ENCODE data around the gene AK3.

The AK3 gene

DNA sequence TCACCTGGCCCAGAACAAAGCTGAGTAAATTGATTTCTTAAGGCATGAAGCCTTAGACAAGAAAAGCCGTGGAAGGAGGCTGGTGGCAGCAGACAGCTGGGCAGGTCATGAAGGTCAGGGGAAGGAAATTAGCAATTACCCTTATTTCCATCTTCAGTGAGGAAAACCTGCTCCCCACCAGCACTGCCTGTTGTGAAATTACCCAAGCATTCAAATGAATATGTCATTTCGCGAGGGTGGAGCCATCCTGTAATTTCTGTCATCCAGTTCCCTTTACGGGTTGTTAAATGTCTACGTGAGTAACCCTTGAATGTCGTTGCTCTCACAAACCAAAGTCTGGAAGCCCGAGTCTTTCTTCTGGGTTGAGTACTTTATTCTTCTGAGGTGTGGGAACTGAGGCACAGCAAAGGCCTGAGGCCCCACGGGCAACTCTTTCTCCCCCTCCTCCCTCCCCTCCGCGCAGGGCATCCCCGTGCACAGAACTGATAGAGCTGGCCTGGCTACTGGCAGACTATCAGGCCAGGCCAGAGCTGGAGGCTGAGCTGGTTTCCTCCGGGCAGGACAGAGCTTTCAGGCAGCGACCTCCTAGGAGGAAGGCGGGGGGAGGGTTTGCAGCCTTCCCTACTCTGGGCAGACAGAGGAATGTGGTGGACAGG is 22.0 kb upstream of the AK3 start:
- Histone ChIP-seq H3K27me3 (ENCODE audit: low read length) (no peaks in the 10 kb centered on the region), H3F3A (ENCODE audit: insufficient read depth) (no peaks in the 10 kb centered on the region), H2AFZ (ENCODE audit: low read depth, low read length, severe bottlenecking) (peak overlapping the region; percentile 91), H3K9ac (ENCODE audit: low read length) (peak overlapping the region; percentile 29; the same call in 1 of the 2 replicates), H3K36me3 (ENCODE audit: low read length) (no peaks in the 10 kb centered on the region), H4K20me1 (ENCODE audit: low read depth, low read length) (no peaks in the 10 kb centered on the region), H3K79me2 (ENCODE audit: insufficient read depth, low read length) (no peaks in the 10 kb centered on the region), H3K4me3 (ENCODE audit: insufficient read depth, low read length, poor library complexity, severe bottlenecking) (no peak overlapping the region), H3K9me3 (ENCODE audit: insufficient read depth, low read length) (no peaks in the 10 kb centered on the region), H3K9me2 (replicated peaks; ENCODE audit: insufficient read depth, low read length) (no peaks in the 10 kb centered on the region), H3K27ac (ENCODE audit: low read depth, low read length) (no peak overlapping the region), H3K4me2 (ENCODE audit: low read depth, low read length, poor library complexity, severe bottlenecking) (peak overlapping the region; percentile 58)
- TF ChIP-seq, protein P1, sequence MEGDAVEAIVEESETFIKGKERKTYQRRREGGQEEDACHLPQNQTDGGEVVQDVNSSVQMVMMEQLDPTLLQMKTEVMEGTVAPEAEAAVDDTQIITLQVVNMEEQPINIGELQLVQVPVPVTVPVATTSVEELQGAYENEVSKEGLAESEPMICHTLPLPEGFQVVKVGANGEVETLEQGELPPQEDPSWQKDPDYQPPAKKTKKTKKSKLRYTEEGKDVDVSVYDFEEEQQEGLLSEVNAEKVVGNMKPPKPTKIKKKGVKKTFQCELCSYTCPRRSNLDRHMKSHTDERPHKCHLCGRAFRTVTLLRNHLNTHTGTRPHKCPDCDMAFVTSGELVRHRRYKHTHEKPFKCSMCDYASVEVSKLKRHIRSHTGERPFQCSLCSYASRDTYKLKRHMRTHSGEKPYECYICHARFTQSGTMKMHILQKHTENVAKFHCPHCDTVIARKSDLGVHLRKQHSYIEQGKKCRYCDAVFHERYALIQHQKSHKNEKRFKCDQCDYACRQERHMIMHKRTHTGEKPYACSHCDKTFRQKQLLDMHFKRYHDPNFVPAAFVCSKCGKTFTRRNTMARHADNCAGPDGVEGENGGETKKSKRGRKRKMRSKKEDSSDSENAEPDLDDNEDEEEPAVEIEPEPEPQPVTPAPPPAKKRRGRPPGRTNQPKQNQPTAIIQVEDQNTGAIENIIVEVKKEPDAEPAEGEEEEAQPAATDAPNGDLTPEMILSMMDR (IDR thresholded peaks at IDR 0.05; ENCODE audit: insufficient read depth, low read length, poor library complexity, severe bottlenecking): no peak
- TF ChIP-seq EZH2phosphoT487 (conservative IDR thresholded peaks at IDR 0.05; ENCODE audit: low read length): no peak

DNA sequence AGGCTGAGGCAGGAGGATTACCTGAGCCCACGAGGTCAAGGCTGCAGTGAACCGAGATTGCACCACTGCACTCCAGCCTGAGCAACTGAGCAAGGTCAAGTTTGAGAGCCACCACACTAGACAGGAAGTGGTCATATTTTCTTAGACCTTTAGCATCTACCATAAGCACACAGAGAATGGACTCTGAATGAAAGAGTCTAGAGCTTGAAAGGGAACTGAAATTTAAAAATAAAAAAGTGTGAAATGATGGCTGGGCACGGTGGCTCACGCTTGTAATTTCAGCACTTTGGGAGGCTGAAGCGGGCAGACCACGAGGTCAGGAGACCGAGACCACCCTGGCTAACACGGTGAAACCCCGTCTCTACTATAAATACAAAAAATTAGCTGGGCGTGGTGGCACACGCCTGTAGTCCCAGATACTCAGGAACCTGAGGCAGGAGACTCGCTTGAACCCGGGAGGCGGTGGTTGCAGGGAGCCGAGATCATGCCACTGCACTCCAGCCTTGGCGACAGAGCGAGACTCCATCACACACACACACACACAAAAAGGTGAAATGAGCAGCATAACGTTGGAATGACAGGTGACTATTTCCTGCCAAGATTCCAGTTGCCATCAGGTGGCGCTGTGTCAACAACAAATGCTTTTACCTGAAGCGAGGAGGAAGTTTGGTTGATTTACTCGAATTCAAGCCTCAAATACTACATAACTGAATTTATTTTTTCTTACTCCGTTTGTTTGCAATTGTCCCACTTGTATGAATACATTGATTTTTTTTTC is 21.3 kb upstream of the AK3 start:
- peak overlapping the region; percentile 29; the same call in 1 of the 2 replicates for H3K9ac ChIP-seq (ENCODE audit: low read length)
- H3K36me3 ChIP-seq (ENCODE audit: low read length): no peaks in the 10 kb centered on the region
- peak overlapping the region; percentile 27 for H3K4me3 ChIP-seq (ENCODE audit: insufficient read depth, low read length, poor library complexity, severe bottlenecking)
- TF ChIP-seq EZH2phosphoT487 (conservative IDR thresholded peaks at IDR 0.05; ENCODE audit: low read length): no peak
- TF ChIP-seq, protein P1 (IDR thresholded peaks at IDR 0.05; ENCODE audit: insufficient read depth, low read length, poor library complexity, severe bottlenecking): peak; percentile 79
- no peaks in the 10 kb centered on the region for H4K20me1 ChIP-seq (ENCODE audit: low read depth, low read length)
- no peaks in the 10 kb centered on the region for H3K9me3 ChIP-seq (ENCODE audit: insufficient read depth, low read length)
- H3F3A ChIP-seq (ENCODE audit: insufficient read depth): no peaks in the 10 kb centered on the region
- no peaks in the 10 kb centered on the region for H3K9me2 ChIP-seq (replicated peaks; ENCODE audit: insufficient read depth, low read length)
- H3K27ac ChIP-seq (ENCODE audit: low read depth, low read length): no peak overlapping the region
- H3K27me3 ChIP-seq (ENCODE audit: low read length): no peaks in the 10 kb centered on the region
- H3K79me2 ChIP-seq (ENCODE audit: insufficient read depth, low read length): no peaks in the 10 kb centered on the region
- peak overlapping the region; percentile 91 for H2AFZ ChIP-seq (ENCODE audit: low read depth, low read length, severe bottlenecking)
- H3K4me2 ChIP-seq (ENCODE audit: low read depth, low read length, poor library complexity, severe bottlenecking): peak overlapping the region; percentile 58

DNA sequence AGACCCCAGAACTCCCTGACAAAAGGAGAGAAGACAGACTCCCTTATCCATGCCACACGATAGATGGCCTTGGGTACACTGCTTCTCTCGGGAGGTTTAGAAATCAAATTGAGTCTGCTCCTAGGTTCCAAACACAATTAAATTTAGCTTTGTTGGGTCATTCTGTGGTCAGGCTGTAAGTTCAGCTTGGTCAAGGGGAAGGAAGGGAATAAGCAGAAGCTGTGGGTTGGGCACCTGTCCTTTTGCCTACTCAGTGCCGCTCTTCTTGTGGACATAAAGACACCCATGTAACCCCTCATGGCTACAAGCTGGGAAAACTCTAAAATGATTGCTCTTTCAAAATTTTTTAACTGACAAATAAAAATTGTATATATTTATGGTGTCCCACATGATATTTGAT is 19.1 kb upstream of the AK3 start:
- H2AFZ ChIP-seq (ENCODE audit: low read depth, low read length, severe bottlenecking): no peak overlapping the region
- H3K4me3 ChIP-seq (ENCODE audit: insufficient read depth, low read length, poor library complexity, severe bottlenecking): no peak overlapping the region
- no peak overlapping the region for H3K9ac ChIP-seq (ENCODE audit: low read length)
- TF ChIP-seq, protein P1 (IDR thresholded peaks at IDR 0.05; ENCODE audit: insufficient read depth, low read length, poor library complexity, severe bottlenecking): no peak
- TF ChIP-seq EZH2phosphoT487 (conservative IDR thresholded peaks at IDR 0.05; ENCODE audit: low read length): no peak
- H3K9me2 ChIP-seq (replicated peaks; ENCODE audit: insufficient read depth, low read length): no peaks in the 10 kb centered on the region
- no peaks in the 10 kb centered on the region for H3F3A ChIP-seq (ENCODE audit: insufficient read depth)
- H4K20me1 ChIP-seq (ENCODE audit: low read depth, low read length): no peaks in the 10 kb centered on the region
- H3K36me3 ChIP-seq (ENCODE audit: low read length): no peaks in the 10 kb centered on the region
- H3K4me2 ChIP-seq (ENCODE audit: low read depth, low read length, poor library complexity, severe bottlenecking): no peak overlapping the region
- H3K79me2 ChIP-seq (ENCODE audit: insufficient read depth, low read length): no peaks in the 10 kb centered on the region
- H3K27ac ChIP-seq (ENCODE audit: low read depth, low read length): no peak overlapping the region
- H3K27me3 ChIP-seq (ENCODE audit: low read length): no peaks in the 10 kb centered on the region
- no peaks in the 10 kb centered on the region for H3K9me3 ChIP-seq (ENCODE audit: insufficient read depth, low read length)
